Stimulated activated CD8-positive, alpha-beta memory T cell treated with anti-CD3 and anti-CD28 coated beads, Interleukin-7, amount 100 ng/mL, for 1 hour (primary cell): Measurements from ENCODE around the gene VPS13D.
"Not testable (repeated sequence)": the region's sequence is repeated elsewhere in the genome, so short reads cannot be mapped to it uniquely, and the experiment has no call there.

ENCODE experiments used
- DNase-seq, 2 donors: peaks; one replicate each; pipeline ENCODE4 v3.0.0-alpha.2; 2020; ENCODE audit warnings: low read depth in 2 of 2

The VPS13D gene

GRCh38 chr1:12451560-12451900, 221.7 kb downstream of the VPS13D start:
- DNase-seq = no peak

DNA sequence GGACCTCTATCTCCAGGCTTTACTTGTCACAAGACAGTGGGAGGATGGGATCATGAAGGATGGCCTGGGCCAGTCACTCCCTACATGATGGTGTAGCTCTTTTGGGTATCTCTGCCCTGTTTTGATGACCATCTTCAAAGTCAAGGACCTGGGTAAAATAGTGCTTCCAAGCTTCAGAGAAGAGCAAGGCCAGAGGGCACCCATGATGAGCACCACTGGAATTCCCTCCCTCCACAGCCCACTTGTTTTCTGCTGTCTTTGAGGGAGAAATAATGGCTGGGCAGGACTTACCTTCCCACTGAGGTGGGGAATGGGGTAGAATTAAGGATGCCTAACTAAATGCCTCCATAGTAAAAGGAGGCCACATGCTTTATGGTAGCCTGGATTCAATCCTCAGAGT, 222.4 kb downstream of the VPS13D start:
- DNase-seq = no peak

DNA sequence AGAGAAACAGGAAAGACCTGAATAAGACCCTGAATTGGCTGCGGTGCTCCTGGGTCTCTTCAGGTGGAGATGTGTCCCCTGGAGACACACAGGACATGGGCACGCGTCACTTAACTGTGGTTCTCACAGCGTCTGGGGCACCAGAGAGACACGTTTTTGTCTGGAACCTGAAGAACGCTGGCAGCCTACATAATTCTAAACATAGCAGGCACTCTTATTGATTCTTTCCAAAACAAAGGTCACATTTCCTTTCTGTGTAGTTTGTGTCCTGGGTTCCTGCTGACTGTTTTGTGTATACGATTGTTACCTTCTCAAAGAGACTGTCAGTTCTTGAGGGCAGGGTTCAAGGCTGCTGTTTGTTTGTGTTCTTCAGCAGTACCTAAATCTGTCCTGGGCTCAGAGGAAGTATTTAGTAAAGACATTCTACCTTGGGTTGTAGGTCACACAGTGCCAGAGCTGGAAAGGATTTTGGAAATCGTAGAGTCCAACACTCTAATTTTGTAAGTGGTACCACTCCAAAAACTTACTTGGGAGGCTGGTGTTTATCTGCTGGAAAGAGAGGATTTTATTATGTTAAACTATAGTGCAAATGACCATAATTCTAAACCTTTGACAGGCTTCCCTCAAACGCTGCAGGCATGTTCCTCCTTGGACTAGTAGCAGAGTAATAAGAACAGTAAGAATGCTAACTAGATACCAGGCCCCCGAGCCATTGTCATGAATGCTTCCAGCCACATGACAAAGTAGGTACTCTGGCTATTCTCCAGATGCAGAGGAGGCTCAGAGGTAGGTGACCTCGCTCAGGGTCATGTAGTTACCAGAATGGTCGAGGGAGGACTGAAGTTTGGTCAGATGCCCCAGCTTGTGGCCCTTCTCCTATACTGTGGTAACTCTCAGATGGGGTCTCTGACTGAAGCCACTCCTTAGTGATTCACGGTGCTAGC, 223.8 kb downstream of the VPS13D start:
- no peak for DNase-seq

- DNase-seq = no peak
These were observed 224.9 kb downstream of the VPS13D start for GRCh38 chr1:12454406-12455391.

DNA sequence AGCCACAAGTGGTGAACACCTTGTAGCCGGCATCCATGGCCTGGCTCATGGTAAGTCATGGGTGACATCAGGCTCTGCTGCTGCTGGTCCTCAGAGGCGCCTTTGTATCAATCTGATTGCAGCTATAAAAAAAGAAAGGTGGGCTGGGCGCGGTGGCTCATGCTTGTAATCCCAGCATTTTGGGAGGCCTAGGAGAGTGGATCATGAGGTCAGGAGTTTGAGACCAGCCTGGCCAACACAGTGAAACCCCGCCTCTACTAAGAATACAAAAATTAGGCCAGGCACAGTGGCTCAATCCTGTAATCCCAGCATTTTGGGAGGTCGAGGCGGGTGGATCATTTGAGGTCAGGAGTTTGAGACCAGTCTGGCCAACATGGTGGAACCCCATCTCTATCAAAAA, 226.3 kb downstream of the VPS13D start:
- not testable (repeated sequence) for DNase-seq

DNA sequence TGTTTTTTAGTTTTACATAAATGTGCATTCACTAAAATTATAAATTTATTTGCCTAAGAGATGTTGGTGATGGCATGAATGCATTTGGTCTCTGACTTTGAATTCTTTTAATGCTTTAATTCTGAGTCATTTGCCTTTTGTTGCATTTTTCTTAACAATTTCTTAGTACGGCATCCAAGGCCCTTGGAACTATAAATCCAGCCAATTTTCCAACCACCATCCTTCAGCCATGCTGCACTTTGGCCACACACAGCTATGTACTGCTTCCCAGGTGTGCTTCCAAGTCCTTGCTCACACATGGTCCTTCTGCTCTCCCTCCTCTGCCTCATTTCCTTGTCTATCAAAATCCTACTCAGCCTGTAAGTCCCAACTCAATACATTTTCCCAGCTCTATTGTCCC, 227.1 kb downstream of the VPS13D start:
- no peak for DNase-seq

DNA sequence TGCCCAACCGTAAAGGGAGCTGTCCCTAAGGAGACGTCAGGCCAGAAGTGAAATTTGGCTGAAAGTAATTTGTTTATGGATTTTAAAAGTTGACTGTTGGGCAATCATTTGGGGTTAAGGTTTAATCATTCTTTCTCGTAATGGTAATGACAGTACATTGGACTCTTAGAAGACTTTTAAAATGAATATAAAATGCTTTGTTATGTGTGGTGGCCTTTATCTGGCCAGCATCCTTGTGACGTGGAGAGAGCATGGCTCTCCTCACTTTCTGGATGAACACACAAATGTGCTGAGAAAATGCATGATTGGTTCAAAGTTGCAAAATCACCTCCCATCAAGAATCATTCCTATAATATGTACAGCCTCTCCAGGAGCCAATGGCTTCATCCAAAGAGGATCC, 227.9 kb downstream of the VPS13D start:
- no peak for DNase-seq

DNA sequence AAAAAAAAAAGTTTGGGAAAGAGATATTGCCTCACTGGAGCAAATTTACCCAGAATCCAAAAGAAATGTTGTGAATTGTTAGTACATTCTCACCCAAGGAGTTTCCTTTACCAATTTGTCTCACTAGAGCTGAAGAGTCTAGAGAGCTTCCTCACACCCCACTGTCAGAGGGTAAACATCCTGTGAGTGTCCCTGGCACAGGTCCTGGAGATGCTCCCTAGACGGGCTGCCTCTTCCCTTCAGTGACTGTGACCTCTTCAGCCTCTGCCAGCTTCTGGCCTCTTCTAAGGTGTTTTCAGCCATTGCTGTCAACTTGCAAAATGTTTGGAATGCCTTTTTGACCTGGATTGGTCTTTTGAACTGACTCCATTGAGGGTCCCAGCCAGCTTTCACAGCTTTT, 228.7 kb downstream of the VPS13D start:
- no peak for DNase-seq

DNA sequence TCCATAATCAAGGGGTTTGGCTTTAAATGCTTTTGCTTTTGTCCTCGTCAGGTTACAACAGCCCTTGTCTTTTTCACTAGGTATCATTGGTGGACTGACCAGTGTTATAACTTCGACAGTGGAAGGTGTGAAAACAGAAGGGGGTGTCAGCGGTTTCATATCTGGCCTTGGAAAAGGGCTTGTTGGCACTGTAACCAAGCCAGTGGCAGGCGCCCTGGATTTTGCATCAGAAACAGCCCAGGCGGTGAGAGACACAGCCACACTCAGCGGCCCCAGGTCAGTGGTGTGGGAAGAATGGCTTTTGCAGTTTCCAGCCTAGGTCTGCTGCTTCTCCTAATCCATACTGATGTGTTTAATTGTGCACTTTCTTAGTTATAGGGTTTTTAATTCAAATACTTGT, 230.3 kb downstream of the VPS13D start:
- no peak for DNase-seq

DNA sequence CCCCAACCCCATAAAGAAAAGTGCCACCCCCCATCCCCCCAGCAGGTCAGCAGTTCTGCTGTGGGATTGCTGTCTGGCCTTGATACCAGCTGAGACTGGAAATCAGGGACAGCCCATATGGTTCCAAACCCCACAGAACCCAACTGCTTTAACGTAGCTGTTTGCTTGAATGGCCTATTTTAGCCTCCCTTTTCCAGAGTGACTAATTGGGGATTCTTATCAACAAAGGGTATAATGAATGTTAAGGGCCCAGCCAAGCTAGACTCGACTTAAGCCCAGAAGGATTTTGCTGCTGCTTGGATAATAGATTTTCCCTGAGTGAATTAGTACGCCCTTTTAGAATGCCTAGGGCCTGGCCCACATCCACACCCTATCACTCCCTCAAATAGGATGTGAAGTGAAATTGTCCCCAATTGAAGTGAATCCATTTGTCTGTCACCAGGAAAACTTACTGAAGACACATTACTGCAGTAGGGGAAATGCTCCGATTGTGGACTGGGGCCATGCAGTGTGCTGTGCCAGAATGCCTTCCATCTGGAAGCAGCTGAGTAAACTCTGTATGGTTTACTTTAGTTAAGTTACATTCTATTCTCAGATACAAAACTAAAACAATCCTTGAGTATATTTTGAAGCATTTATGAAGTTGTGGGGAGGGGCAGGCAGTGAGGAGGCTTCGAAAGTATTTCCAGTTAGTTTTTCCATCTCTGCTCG, 231.2 kb downstream of the VPS13D start:
- no peak for DNase-seq

DNA sequence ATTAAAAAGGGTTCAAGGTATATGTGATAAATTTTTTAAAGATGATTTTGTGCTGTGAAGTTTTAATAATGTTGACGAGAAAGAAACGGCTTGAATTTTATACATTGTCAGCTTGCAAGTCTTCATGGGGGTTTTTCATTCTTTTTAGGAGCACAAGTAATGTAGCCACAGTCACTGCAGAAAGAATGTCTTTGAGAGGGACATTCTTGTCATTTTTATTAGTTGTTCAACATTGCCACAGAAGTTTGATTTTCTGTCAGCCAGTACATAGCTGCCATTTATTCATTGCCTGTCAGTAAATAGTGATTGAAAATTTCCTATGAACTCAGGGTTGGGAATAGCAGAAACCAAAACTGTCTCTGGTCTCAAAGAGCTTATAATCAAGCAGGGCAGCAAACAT, 231.9 kb downstream of the VPS13D start:
- DNase-seq = no peak

GRCh38 chr1:12462586-12462985, 232.8 kb downstream of the VPS13D start:
- no peak for DNase-seq

GRCh38 chr1:12464045-12464461, 234.2 kb downstream of the VPS13D start:
- no peak for DNase-seq

GRCh38 chr1:12464598-12465056, 234.8 kb downstream of the VPS13D start:
- no peak for DNase-seq

DNA sequence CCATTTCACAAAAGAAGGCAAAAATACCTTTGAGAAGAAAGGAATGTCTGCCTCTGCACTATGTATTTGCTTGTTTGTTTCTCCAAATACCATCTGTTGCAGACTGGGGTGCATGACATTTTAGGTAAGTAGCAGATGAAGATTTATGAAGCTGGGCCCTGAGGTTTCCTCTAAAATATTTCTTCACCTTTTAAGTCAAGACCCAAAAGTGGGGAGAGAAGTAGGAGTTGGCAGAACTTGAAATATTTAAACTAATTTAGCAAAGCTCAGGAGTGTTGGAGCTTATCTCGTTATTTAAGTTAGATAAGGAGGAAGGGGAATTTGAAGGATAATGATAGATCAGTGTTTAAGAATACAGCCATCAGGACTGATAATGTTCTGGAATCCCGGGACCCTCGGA, 235.3 kb downstream of the VPS13D start:
- no peak for DNase-seq

DNA sequence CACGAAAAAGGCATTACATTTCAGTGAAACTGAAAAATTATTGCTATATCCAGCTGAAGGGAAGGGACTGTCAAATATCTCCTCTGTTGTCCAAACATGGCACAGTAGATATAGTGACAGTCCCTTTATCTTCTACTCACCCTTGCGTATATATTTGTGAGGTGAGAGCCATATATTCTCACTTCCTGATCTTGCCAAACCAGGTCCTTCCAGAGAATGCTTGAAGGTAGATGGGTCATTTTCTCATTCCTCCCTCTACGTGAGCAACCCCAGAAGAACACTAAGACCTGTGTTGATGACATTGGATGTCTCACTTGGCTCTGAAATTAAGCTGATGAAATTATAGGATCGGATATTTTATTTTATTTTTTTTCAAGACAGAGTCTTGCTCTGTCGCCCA, 237.0 kb downstream of the VPS13D start:
- DNase-seq = no peak

- no peak for DNase-seq
These were observed 237.9 kb downstream of the VPS13D start for GRCh38 chr1:12467570-12468286.

- DNase-seq = no peak
These were observed 238.5 kb downstream of the VPS13D start for GRCh38 chr1:12468323-12468722.

GRCh38 chr1:12469493-12469892, 239.7 kb downstream of the VPS13D start:
- DNase-seq = no peak

DNA sequence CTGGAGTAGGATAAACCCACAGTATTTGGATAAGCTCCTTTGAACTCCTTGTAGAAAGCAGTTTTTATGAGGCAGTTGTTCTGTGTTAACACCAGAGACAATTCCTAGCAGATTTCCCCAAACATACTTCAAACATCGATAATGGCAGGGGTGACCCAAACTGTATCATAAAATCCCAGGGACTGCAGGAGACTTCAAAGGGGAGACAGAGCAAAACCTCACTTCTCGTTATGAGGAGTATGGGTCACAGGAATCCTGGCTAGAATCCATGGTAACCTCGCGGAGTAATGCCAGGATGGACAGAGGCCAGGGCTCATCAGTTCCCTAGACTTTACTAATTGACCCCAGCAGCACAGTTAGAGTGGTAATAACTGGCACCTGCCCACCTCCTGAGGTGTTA, 240.2 kb downstream of the VPS13D start:
- DNase-seq = no peak

DNA sequence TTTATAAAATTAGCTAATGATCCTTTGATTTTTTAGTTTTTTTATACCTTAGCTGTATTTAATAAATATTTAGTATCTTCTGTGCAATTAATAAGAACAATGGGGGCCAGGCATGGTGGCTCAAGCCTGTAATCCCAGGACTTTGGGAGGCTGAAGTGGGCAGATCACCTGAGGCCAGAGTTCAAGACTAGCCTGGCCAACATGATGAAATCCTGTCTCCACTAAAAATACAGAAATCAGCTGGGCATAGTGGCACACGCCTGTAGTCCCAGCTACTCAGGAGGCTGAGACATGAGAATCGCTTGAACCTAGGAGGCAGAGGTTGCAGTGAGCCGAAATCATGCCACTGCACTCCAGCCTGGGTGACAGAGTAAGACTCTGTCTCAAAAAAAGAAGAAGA, 241.1 kb downstream of the VPS13D start:
- DNase-seq = not testable (repeated sequence)
